Breast epithelium (tissue), 4 donors: ENCODE data around the gene FMNL2. TPM values are rescaled to one million over a fixed set of nuclear protein-coding genes. Genes with fewer than 3 reads are reported as not detected.

ENCODE experiments used
- DNase-seq, 2 donors: peaks; one replicate each; pipeline ENCODE4 v3.0.0-alpha.2; 2019; ENCODE audit warnings: low spot score in 2 of 2
- H3K27ac ChIP-seq, 2 donors: fragments of 200-600 bp; sonication (generic) in 1 of 2; one replicate each; pipeline ENCODE4 v1.5.1; 2016 to 2019; ENCODE audit warnings: mild to moderate bottlenecking in 1 of 2
- H3K27me3 ChIP-seq, 2 donors: fragments of 200-600 bp; sonication (generic) in 1 of 2; one replicate each; pipeline versions ENCODE4 v1.5.1 to v1.6.0; 2017 to 2019; ENCODE audit warnings: control low read depth in 1 of 2, mild to moderate bottlenecking in 1 of 2
- H3K36me3 ChIP-seq: fragments of 200-600 bp; one replicate; pipeline ENCODE4 v1.5.1; 2019
- H3K4me1 ChIP-seq, 2 donors: fragments of 200-600 bp; sonication (generic); one replicate each; pipeline ENCODE4 v1.5.1; 2016 to 2019; ENCODE audit warnings: control low read depth in 1 of 2
- H3K4me3 ChIP-seq, 3 donors: fragments of 200-600 bp; sonication (generic); 1 replicate in 2 of 3; 2 replicates in 1 of 3; pipeline ENCODE4 v1.5.1; 2016 to 2019; ENCODE audit warnings: mild to moderate bottlenecking in 3 of 3, moderate library complexity in 2 of 3
- H3K9me3 ChIP-seq, 2 donors: fragments of 200-600 bp; sonication (generic) in 1 of 2; one replicate each; pipeline ENCODE4 v1.5.1; 2016 to 2019; ENCODE audit warnings: control low read depth in 1 of 2
- POLR2A ChIP-seq: fragments of 450-650 bp; IDR thresholded peaks from one replicate; pipeline ENCODE4 v1.6.1; 2016; ENCODE audit warnings: antibody characterized with exemption, mild to moderate bottlenecking, moderate library complexity
- POLR2AphosphoS5 ChIP-seq, 3 donors: sonication (generic); formaldehyde crosslinking; IDR thresholded peaks; one replicate each; pipeline ENCODE4 v1.6.1; 2017; ENCODE audit warnings: antibody characterized with exemption in 3 of 3
- intact Hi-C: fragments of 100-400 bp; cut with DNase I; formaldehyde crosslinking; loops from one replicate; pipeline ENCODE4 v1.15.1; 2023; ENCODE audit warnings: low total_unique reads
- total RNA-seq, 3 donors: library from RNA; depleted of rRNA; stranded (reverse); fragments of >200 nt; gene quantifications; one replicate each; pipeline ENCODE4 v1.1.0, GENCODE V29; 2016
- TF ChIP-seq, protein P1 (sequence below), 3 donors: fragments of 450-650 bp; IDR thresholded peaks; one replicate each; pipeline ENCODE4 v1.5.1; 2016 to 2017; ENCODE audit warnings: antibody characterized with exemption in 3 of 3, mild to moderate bottlenecking in 3 of 3, moderate library complexity in 3 of 3

FMNL2 gene
- total RNA-seq, 3 donors from 2014 or later = 36.1 to 78.1 (median 40.0) TPM

DNA sequence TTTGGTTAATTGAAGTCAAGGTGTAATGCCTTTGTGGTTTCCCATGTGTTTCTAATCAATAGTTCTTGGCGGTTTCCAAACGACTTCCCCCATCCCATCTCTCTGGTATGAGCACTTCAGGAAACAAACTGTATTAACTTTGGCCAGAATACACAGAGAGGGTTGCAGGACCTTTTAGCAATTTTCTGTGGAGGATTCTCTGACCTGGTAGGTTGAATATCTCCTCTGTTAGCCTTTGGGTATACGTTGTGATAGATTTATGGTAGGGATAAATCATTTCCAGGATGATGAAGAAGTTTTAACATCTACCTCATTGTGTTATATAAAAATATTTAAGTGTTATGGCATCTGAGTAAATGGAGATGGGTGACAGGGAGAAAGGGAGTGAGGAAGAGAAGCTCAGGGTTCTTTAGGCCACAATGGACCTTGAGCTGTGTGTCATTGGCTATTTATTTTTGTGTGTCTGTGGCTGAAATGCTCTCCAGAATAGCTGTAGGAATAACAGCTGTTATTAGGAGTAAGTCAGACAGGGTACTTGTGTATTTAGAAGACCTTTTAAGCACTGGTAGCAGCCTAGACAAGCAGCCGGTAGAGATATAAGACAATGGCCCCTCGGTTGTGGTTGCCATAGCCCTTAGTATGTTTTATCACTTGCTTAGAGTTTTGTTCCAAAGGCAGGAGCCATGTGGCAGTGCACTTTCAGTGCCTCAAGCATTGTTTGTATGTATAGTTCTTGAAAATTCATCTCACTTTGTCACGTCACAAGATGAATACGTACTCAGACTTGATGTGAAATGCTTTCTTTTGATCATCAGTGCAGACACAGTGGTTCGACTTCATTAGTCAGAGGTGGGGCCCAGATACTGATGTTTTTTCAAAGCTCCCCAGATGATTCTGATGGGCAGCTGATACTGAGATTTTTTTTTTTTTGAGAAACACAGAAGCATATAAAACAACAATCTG lies 91.1 kb downstream of the FMNL2 start:
- TF ChIP-seq POLR2AphosphoS5 (IDR thresholded peaks at IDR 0.05) (no peak), POLR2A (no peak)
- TF ChIP-seq, protein P1, sequence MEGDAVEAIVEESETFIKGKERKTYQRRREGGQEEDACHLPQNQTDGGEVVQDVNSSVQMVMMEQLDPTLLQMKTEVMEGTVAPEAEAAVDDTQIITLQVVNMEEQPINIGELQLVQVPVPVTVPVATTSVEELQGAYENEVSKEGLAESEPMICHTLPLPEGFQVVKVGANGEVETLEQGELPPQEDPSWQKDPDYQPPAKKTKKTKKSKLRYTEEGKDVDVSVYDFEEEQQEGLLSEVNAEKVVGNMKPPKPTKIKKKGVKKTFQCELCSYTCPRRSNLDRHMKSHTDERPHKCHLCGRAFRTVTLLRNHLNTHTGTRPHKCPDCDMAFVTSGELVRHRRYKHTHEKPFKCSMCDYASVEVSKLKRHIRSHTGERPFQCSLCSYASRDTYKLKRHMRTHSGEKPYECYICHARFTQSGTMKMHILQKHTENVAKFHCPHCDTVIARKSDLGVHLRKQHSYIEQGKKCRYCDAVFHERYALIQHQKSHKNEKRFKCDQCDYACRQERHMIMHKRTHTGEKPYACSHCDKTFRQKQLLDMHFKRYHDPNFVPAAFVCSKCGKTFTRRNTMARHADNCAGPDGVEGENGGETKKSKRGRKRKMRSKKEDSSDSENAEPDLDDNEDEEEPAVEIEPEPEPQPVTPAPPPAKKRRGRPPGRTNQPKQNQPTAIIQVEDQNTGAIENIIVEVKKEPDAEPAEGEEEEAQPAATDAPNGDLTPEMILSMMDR (IDR thresholded peaks at IDR 0.05) = no peak
- no peak for DNase-seq
- Histone ChIP-seq H3K27me3 (no peaks in the 10 kb centered on the region), H3K36me3 (no peaks in the 10 kb centered on the region), H3K27ac (no peak overlapping the region), H3K4me3 (no peak overlapping the region), H3K9me3 (no peaks in the 10 kb centered on the region), H3K4me1 (no peaks in the 10 kb centered on the region)
- intact Hi-C loops = no loop called here

DNA sequence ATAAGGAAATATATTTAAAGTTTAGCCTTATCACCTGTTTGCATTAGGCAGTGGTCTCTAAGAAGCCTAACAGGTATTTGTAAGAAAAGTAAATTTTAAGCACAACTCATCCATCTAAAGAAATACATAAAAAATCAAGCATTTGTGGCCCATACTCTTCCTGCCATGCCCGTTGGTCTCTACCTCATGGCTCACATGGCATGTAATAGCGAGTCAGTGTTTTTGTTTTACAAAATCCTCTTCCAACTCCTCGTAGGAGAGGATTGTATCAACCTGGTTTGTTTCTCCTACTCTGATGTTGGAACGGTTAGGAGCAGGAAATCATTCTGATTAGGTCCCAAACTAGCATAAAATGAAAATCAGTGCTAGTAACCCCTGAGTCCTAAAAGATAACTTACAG lies 91.8 kb downstream of the FMNL2 start:
- Histone ChIP-seq H3K4me1 (no peaks in the 10 kb centered on the region), H3K9me3 (no peaks in the 10 kb centered on the region), H3K36me3 (no peaks in the 10 kb centered on the region), H3K27ac (no peak overlapping the region), H3K27me3 (no peaks in the 10 kb centered on the region), H3K4me3 (no peak overlapping the region)
- intact Hi-C loops = no loop called here
- DNase-seq = no peak
- TF ChIP-seq POLR2A (no peak), POLR2AphosphoS5 (IDR thresholded peaks at IDR 0.05) (no peak)
- TF ChIP-seq, protein P1 (IDR thresholded peaks at IDR 0.05) = no peak

DNA sequence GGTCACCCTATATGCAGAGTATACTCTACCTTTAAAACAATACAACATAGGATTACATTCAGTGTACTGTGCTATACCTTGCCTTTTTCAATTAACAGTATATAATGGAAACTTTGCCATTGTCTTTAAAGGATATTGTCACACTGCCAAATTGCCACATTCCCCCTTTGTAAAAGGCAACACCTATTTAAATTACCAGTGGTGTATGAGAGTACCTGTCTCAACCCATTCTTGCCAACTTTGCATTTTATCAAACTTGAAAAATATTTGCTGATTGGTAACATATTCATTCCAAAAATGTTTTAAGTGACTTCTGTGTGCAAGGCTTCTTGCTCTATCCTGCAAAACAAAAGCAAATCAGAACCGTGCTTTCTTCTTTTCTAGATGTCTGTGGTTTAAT lies 92.9 kb downstream of the FMNL2 start:
- H3K4me1 ChIP-seq = no peaks in the 10 kb centered on the region
- no peak overlapping the region for H3K4me3 ChIP-seq
- intact Hi-C loops = no loop called here
- no peaks in the 10 kb centered on the region for H3K36me3 ChIP-seq
- TF ChIP-seq POLR2AphosphoS5 (IDR thresholded peaks at IDR 0.05) (no peak), POLR2A (no peak)
- TF ChIP-seq, protein P1 (IDR thresholded peaks at IDR 0.05) = no peak
- no peaks in the 10 kb centered on the region for H3K27me3 ChIP-seq
- no peaks in the 10 kb centered on the region for H3K9me3 ChIP-seq
- no peak for DNase-seq
- no peak overlapping the region for H3K27ac ChIP-seq

DNA sequence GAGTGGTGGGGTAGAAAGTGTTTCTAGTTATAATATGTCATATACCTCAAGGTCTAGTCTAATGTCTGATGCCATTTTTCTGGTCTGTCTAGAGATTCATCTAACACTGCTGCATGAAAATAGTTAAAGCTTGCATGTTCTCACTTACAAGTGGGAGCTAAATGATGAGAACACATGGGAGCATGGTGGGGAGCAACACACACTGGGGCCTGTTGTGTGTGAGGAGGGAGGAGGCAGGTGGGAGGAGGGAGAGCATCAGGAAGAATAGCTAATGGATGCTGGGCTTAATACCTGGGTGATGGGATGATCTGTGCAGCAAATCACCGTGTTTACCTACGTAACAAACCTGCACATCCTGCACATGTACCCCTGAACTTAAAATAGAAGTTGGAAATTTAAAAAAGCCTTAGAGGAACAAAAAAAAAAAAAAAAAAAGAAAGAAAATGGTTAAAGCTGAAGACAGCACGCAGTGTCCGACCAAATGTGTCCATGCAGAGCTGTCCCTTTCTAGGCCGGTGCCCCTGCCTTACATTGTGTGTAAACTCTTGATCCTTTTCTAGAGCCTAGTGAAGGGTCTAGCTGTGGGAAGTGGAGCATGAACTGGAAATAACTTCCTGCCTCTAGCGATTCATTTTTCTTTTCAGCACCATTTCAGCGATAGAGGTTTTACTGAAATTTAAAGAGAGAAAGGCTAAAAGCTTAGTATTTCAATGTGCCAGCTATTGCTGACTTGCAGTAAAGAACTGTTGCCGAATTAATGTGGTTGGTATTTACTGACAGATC lies 94.0 kb downstream of the FMNL2 start:
- intact Hi-C loops = no loop called here
- no peaks in the 10 kb centered on the region for H3K9me3 ChIP-seq
- no peak overlapping the region for H3K4me3 ChIP-seq
- TF ChIP-seq POLR2A (no peak), POLR2AphosphoS5 (IDR thresholded peaks at IDR 0.05) (no peak)
- TF ChIP-seq, protein P1 (IDR thresholded peaks at IDR 0.05) = no peak
- no peak for DNase-seq
- H3K27me3 ChIP-seq = no peaks in the 10 kb centered on the region
- H3K36me3 ChIP-seq = no peaks in the 10 kb centered on the region
- H3K4me1 ChIP-seq = no peaks in the 10 kb centered on the region
- H3K27ac ChIP-seq = no peak overlapping the region

DNA sequence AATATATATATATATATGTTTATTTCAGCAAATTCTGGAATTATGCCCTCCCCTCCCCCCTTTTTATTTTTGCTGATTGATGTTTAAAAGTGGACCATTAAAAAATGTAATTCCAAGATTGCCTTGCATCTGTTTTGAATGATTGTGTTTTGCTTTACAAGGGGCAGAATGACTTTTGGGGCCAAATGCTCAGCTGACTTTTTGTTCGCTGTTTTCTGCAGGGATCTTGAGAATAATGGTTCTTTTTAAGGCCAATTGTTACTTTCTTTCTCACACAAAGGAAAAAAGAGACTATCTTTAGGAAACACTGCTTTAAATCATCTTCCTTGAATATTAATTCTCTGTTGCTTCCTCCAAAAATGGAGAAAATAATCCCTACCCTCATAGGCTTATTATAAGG lies 95.9 kb downstream of the FMNL2 start:
- no peak for DNase-seq
- Histone ChIP-seq H3K27ac (no peak overlapping the region), H3K27me3 (no peaks in the 10 kb centered on the region), H3K36me3 (no peaks in the 10 kb centered on the region), H3K9me3 (no peaks in the 10 kb centered on the region), H3K4me3 (no peak overlapping the region), H3K4me1 (no peaks in the 10 kb centered on the region)
- intact Hi-C loops = no loop called here
- no peak for TF ChIP-seq POLR2A
- TF ChIP-seq POLR2AphosphoS5 (IDR thresholded peaks at IDR 0.05) = no peak
- TF ChIP-seq, protein P1 (IDR thresholded peaks at IDR 0.05) = no peak
